AG08396 (cell line): Measurements from ENCODE around the gene HECA.

ENCODE experiments used
- DNase-seq: peaks from one replicate; pipeline ENCODE4 v3.0.0; 2012; ENCODE audit warnings: low spot score, mixed read lengths

Gene HECA

GRCh38 chr6:139161169-139161568, 26.3 kb downstream of the HECA start:
- peak; percentile 51 for DNase-seq

- DNase-seq = no peak
Observed at GRCh38 chr6:139161817-139162284, 27.0 kb downstream of the HECA start.

- DNase-seq = no peak
Observed at GRCh38 chr6:139164001-139164400, 29.1 kb downstream of the HECA start.

GRCh38 chr6:139165324-139165723, 30.4 kb downstream of the HECA start:
- no peak for DNase-seq

- DNase-seq = no peak
Observed at GRCh38 chr6:139166238-139166955, 31.5 kb downstream of the HECA start.

GRCh38 chr6:139166956-139167313, 32.1 kb downstream of the HECA start:
- no peak for DNase-seq

- no peak for DNase-seq
Observed at GRCh38 chr6:139172151-139172550, 37.3 kb downstream of the HECA start.

- DNase-seq = no peak
Observed at GRCh38 chr6:139172567-139172966, 37.7 kb downstream of the HECA start.

- DNase-seq = no peak
Observed at GRCh38 chr6:139173172-139173571, 38.3 kb downstream of the HECA start.

GRCh38 chr6:139173822-139174221, 38.9 kb downstream of the HECA start:
- DNase-seq = no peak

GRCh38 chr6:139174961-139175360, 40.1 kb downstream of the HECA start:
- DNase-seq = no peak

- DNase-seq = no peak
Observed at GRCh38 chr6:139175389-139175948, 40.6 kb downstream of the HECA start.

- no peak for DNase-seq
Observed at GRCh38 chr6:139181236-139181635, 46.4 kb downstream of the HECA start.

GRCh38 chr6:139184047-139184446, 49.2 kb downstream of the HECA start:
- no peak for DNase-seq

GRCh38 chr6:139184459-139184858, 49.6 kb downstream of the HECA start:
- DNase-seq = no peak

GRCh38 chr6:139186242-139186641, 51.4 kb downstream of the HECA start:
- no peak for DNase-seq

GRCh38 chr6:139186692-139187091, 51.8 kb downstream of the HECA start:
- no peak for DNase-seq

GRCh38 chr6:139187489-139187888, 52.6 kb downstream of the HECA start:
- DNase-seq = no peak

- no peak for DNase-seq
Observed at GRCh38 chr6:139189665-139190064, 54.8 kb downstream of the HECA start.

GRCh38 chr6:139194740-139195139, 59.9 kb downstream of the HECA start:
- no peak for DNase-seq

GRCh38 chr6:139198529-139199288, 63.8 kb downstream of the HECA start:
- no peak for DNase-seq

- DNase-seq = no peak
Observed at GRCh38 chr6:139201378-139201777, 66.5 kb downstream of the HECA start.

GRCh38 chr6:139204978-139205377, 70.1 kb downstream of the HECA start:
- no peak for DNase-seq
